GM23338 (cell line): Measurements from ENCODE around the gene COMMD8.

Source experiments
- CREB1 ChIP-seq: fragments of 250-450 bp; sonication (Bioruptor Pico); IDR thresholded peaks from 2 replicates; pipeline ENCODE4 v1.5.0; 2020; ENCODE audit warnings: low read depth, mild to moderate bottlenecking, moderate library complexity
- EZH2 ChIP-seq: fragments of 200-600 bp; sonication (generic); IDR thresholded peaks from one replicate; pipeline ENCODE4 v1.8.0; 2017; ENCODE audit warnings: antibody characterized with exemption, mild to moderate bottlenecking, low read depth; ENCODE audit not compliant: unreplicated experiment
- EZH2phosphoT487 ChIP-seq: fragments of 200-600 bp; sonication (generic); IDR thresholded peaks from one replicate; pipeline ENCODE4 v1.8.1; 2018; ENCODE audit warnings: antibody characterized with exemption; ENCODE audit not compliant: unreplicated experiment
- JUNB ChIP-seq: IDR thresholded peaks from one replicate; pipeline ENCODE4 v1.6.1; 2016; ENCODE audit warnings: antibody characterized with exemption; ENCODE audit not compliant: unreplicated experiment
- NANOG ChIP-seq: IDR thresholded peaks from 2 replicates; pipeline ENCODE4 v1.6.1; 2016; ENCODE audit warnings: antibody characterized with exemption, borderline replicate concordance
- POLR2AphosphoS5 ChIP-seq: IDR thresholded peaks from 2 replicates; pipeline ENCODE4 v1.6.1; 2016; ENCODE audit warnings: antibody characterized with exemption, low read depth
- ZNF114 ChIP-seq: fragments of 250-450 bp; sonication (Bioruptor Pico); IDR thresholded peaks from 2 replicates; pipeline ENCODE4 v1.5.0; 2020; ENCODE audit warnings: mild to moderate bottlenecking, moderate library complexity
- ZNF331 ChIP-seq: fragments of 250-450 bp; sonication (Bioruptor Pico); IDR thresholded peaks from 2 replicates; pipeline ENCODE4 v1.5.0; 2020; ENCODE audit warnings: low read depth, mild to moderate bottlenecking, moderate library complexity
- ZNF462 ChIP-seq: fragments of 250-450 bp; sonication (Bioruptor Pico); IDR thresholded peaks from 2 replicates; pipeline ENCODE4 v1.5.0; 2020; ENCODE audit warnings: mild to moderate bottlenecking, moderate library complexity
- TF ChIP-seq, protein P1 (sequence below), 2 experiments: fragments of 200-600 bp in 1 of 2; sonication (generic) in 1 of 2; conservative IDR thresholded peaks; 2 replicates each; pipeline versions ENCODE4 v1.5.1 to v1.6.1; 2016 to 2017; ENCODE audit warnings: antibody characterized with exemption in 2 of 2, low read depth in 2 of 2, mild to moderate bottlenecking in 2 of 2, moderate library complexity in 1 of 2
- TF ChIP-seq, protein P2 (sequence below): IDR thresholded peaks from one replicate; pipeline ENCODE4 v1.6.1; 2018; ENCODE audit warnings: antibody characterized with exemption; ENCODE audit not compliant: unreplicated experiment
- TF ChIP-seq, protein P3 (sequence below): IDR thresholded peaks from 2 replicates; pipeline ENCODE4 v1.6.1; 2016; ENCODE audit warnings: antibody characterized with exemption

DNA sequence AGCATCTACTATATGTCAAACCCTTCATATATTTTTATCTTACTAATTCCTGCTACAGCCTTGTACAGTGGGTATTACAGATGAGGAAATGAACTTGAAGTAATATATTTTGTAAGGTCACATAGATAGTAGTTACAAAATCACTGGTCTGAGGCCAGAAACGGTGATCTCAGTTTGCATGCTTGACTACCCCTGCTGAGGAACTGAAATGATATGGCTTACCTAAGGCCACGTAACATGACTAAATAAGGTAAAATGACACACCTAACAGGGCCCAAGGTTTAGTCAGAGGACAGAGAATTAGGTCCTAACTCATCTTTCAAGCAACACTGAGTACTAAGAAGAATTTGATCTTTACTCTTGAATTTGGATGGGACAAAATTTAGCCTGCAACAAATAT lies 1.5 kb upstream of the COMMD8 start:
- TF ChIP-seq, protein P1, sequence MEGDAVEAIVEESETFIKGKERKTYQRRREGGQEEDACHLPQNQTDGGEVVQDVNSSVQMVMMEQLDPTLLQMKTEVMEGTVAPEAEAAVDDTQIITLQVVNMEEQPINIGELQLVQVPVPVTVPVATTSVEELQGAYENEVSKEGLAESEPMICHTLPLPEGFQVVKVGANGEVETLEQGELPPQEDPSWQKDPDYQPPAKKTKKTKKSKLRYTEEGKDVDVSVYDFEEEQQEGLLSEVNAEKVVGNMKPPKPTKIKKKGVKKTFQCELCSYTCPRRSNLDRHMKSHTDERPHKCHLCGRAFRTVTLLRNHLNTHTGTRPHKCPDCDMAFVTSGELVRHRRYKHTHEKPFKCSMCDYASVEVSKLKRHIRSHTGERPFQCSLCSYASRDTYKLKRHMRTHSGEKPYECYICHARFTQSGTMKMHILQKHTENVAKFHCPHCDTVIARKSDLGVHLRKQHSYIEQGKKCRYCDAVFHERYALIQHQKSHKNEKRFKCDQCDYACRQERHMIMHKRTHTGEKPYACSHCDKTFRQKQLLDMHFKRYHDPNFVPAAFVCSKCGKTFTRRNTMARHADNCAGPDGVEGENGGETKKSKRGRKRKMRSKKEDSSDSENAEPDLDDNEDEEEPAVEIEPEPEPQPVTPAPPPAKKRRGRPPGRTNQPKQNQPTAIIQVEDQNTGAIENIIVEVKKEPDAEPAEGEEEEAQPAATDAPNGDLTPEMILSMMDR (conservative IDR thresholded peaks at IDR 0.05; ENCODE audit: low read depth in 2 of 2) = no peak
- no peak for TF ChIP-seq EZH2
- no peak for TF ChIP-seq EZH2phosphoT487
- no peak for TF ChIP-seq POLR2AphosphoS5
- TF ChIP-seq JUNB = no peak
- TF ChIP-seq CREB1 (CRISPR knock-in tag) = no peak
- TF ChIP-seq, protein P2, sequence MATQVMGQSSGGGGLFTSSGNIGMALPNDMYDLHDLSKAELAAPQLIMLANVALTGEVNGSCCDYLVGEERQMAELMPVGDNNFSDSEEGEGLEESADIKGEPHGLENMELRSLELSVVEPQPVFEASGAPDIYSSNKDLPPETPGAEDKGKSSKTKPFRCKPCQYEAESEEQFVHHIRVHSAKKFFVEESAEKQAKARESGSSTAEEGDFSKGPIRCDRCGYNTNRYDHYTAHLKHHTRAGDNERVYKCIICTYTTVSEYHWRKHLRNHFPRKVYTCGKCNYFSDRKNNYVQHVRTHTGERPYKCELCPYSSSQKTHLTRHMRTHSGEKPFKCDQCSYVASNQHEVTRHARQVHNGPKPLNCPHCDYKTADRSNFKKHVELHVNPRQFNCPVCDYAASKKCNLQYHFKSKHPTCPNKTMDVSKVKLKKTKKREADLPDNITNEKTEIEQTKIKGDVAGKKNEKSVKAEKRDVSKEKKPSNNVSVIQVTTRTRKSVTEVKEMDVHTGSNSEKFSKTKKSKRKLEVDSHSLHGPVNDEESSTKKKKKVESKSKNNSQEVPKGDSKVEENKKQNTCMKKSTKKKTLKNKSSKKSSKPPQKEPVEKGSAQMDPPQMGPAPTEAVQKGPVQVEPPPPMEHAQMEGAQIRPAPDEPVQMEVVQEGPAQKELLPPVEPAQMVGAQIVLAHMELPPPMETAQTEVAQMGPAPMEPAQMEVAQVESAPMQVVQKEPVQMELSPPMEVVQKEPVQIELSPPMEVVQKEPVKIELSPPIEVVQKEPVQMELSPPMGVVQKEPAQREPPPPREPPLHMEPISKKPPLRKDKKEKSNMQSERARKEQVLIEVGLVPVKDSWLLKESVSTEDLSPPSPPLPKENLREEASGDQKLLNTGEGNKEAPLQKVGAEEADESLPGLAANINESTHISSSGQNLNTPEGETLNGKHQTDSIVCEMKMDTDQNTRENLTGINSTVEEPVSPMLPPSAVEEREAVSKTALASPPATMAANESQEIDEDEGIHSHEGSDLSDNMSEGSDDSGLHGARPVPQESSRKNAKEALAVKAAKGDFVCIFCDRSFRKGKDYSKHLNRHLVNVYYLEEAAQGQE = no peak
- TF ChIP-seq, protein P3, sequence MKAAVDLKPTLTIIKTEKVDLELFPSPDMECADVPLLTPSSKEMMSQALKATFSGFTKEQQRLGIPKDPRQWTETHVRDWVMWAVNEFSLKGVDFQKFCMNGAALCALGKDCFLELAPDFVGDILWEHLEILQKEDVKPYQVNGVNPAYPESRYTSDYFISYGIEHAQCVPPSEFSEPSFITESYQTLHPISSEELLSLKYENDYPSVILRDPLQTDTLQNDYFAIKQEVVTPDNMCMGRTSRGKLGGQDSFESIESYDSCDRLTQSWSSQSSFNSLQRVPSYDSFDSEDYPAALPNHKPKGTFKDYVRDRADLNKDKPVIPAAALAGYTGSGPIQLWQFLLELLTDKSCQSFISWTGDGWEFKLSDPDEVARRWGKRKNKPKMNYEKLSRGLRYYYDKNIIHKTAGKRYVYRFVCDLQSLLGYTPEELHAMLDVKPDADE = no peak
- no peak for TF ChIP-seq ZNF114 (CRISPR knock-in tag)
- TF ChIP-seq ZNF331 = no peak
- TF ChIP-seq NANOG = no peak
- no peak for TF ChIP-seq ZNF462 (CRISPR knock-in tag)
